GM21390 (cell line): ENCODE data around the gene KANTR.
"Not testable (repeated sequence)": the region's sequence is repeated elsewhere in the genome, so short reads cannot be mapped to it uniquely, and the experiment has no call there.

Experiments used
- ATAC-seq: cut with Tn5 transposase; IDR thresholded peaks from one replicate; pipeline ENCODE4 v1.9.1; 2021; ENCODE audit not compliant: unreplicated experiment

Gene KANTR

GRCh38 chrX:53125506-53125905 is 31.6 kb downstream of the KANTR start:
- no peak for ATAC-seq

DNA sequence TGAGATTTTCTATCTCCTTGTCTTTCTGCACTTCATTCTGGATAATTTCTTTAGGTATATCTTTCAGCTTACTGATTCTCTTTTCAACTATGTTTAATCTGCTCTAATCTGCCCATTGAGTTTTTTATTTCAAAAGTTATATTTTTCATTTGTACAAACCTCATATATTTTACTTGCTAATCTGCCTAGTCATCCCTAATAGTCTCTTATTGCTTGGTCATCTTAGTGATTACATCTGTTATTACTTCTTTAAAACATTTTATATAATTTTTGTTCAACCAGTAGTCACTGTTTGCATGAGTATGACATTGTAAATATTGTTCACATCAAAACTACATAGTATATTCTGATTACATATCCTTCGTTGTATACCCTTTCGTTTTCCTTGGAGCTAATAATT is 32.4 kb downstream of the KANTR start:
- no peak for ATAC-seq

- ATAC-seq = no peak
These were observed 34.3 kb downstream of the KANTR start for GRCh38 chrX:53128097-53128749.

DNA sequence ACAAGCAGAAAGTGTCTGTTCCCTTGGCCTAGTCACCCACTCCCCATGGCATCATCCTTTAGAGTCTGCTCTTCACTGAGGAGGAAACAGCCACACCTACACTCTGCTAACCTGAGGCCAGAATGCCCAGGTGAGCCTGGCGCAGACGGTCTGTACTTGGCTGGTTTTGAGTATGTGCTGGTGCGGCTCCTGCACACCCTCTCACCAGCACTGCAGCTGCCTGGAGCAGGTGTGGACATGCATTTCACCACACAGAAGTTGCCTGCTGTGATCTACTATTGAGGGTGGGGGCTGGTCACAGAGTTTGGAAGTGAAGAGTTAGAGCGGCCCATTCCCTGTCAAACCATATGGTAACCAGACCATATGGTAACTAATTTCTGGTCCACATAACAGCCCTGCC is 39.5 kb downstream of the KANTR start:
- ATAC-seq = no peak

- ATAC-seq = no peak
These were observed 41.6 kb downstream of the KANTR start for GRCh38 chrX:53135581-53135980.

DNA sequence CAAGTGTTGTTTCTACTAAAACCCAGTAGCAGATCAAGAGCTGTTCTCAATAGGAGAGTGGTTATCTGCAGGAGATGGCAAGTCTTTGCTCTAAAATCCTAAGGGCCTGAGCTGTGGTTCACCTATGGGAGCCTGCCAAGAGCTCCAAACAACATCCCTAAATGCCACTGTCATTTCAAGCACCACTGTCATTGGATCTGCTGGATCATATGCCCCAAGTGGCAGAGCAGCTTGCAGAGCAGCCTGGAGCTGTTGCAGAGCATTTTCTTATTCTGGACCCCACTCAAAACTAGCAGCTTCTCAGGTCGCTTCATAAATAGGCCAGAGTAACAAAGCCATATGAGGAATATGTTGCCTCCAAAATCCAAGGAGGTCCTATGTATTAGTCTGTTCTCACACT is 59.6 kb downstream of the KANTR start:
- ATAC-seq = no peak

DNA sequence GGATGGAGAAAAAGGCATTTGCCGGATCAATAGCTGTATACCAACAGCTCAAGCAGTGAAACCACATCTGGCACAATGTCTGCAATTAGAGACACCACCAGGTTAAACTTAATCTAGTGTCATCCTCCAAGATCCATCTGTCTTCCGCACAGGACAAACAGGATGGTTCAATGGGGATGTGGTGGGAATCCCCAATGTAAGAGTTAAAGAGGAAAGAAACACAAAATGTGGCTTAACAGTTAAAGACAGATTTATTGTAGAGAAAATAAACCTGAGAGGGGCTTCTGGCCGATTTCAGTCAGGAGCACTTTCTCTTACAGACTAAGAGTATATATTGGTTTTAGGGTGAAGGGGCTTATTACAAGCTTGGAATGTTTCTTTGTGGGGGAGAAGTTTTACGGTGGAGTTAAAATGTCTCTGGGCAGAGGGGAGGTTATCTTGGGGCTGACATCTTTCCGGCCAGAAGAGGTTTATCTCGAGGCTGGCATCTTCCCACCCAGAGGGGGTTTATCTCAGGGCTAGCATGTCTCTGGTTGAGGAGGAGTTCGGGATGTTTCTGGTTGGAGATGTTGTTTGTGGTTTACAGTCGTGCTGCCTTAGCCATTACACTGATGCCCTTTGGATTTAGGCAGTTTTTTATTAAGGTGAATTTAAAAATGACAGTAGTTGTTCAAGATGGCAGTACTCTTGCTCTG is 61.7 kb downstream of the KANTR start:
- ATAC-seq = no peak

GRCh38 chrX:53156207-53156596 is 62.3 kb downstream of the KANTR start:
- ATAC-seq = no peak

- no peak for ATAC-seq
These were observed 65.2 kb downstream of the KANTR start for GRCh38 chrX:53159184-53159583.

DNA sequence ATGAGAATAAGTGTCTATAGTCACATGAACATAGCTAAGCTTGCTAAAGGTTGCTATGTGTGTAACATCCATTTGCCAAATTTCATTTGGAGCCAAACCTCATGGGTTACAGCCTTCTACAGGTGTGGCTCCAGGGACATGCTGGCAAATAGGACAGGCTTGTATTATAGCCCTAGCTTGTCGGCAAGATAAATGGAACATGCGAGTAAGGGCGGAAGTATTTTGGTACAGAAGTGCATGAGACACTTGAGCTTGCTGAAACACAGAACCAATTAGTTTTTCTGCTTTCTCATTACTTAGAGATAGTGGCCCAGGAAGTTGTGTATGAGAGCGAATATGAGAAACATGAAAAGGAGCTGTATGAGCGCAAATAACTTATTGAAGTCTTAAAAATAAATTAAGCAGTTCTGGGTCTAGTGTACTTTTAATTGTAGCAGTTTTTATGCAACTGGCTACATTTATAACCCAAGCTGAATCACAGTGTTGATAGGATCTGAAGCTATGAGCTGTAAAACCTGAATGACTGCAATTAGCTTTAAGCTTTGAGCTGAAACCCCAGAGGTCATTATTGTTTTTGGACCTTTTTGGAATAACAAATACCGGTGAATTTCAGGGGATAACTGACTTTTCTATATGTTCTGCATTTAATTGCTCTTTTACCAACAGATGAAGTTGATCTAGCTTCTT is 66.5 kb downstream of the KANTR start:
- no peak for ATAC-seq

GRCh38 chrX:53163436-53163835 is 69.5 kb downstream of the KANTR start:
- no peak for ATAC-seq

GRCh38 chrX:53164566-53164965 is 70.6 kb downstream of the KANTR start:
- not testable (repeated sequence) for ATAC-seq

- ATAC-seq = no peak
These were observed 72.2 kb downstream of the KANTR start for GRCh38 chrX:53166103-53166502.

- no peak for ATAC-seq
These were observed 77.4 kb downstream of the KANTR start for GRCh38 chrX:53171356-53171755.
